Smooth muscle cell (in vitro differentiated cells): ENCODE results near the gene RILPL1. TPM values are rescaled to one million over a fixed set of nuclear protein-coding genes. Genes with fewer than 3 reads are reported as not detected.
A peak's percentile ranks its signal among the peaks of the same experiment; 100 is the strongest.
"Not testable (repeated sequence)": the region's sequence is repeated elsewhere in the genome, so short reads cannot be mapped to it uniquely, and the experiment has no call there.

ENCODE experiments used
- DNase-seq: peaks from one replicate; lab custom pipeline; 2025; ENCODE audit not compliant: unreplicated experiment; lab: John Stamatoyannopoulos, UW
- H2AFZ ChIP-seq: fragments of 200-600 bp; sonication (generic); 2 replicates; pipeline ENCODE4 v1.6.0; 2016; ENCODE audit warnings: antibody characterized with exemption, low read depth, mild to moderate bottlenecking
- H3F3A ChIP-seq: fragments of 200-600 bp; sonication (generic); 2 replicates; pipeline ENCODE4 v1.6.0; 2017; ENCODE audit warnings: antibody characterized with exemption, low read depth
- H3K27ac ChIP-seq: fragments of 200-600 bp; sonication (generic); 2 replicates; pipeline ENCODE4 v1.5.1; 2016; ENCODE audit warnings: low read depth, mild to moderate bottlenecking
- H3K27me3 ChIP-seq: fragments of 200-600 bp; sonication (generic); 2 replicates; pipeline ENCODE4 v1.6.1; 2016; ENCODE audit warnings: low read depth, mild to moderate bottlenecking
- H3K36me3 ChIP-seq: fragments of 200-600 bp; sonication (generic); 2 replicates; pipeline ENCODE4 v1.5.1; 2016; ENCODE audit warnings: low read depth
- H3K4me1 ChIP-seq: fragments of 200-600 bp; sonication (generic); 2 replicates; pipeline ENCODE4 v1.5.1; 2016; ENCODE audit warnings: low read depth
- H3K4me2 ChIP-seq: fragments of 200-600 bp; sonication (generic); 2 replicates; pipeline ENCODE4 v1.6.0; 2016; ENCODE audit warnings: mild to moderate bottlenecking
- H3K4me3 ChIP-seq: fragments of 200-600 bp; sonication (generic); 2 replicates; pipeline ENCODE4 v1.5.1; 2016; ENCODE audit warnings: mild to moderate bottlenecking
- H3K79me2 ChIP-seq: fragments of 200-600 bp; sonication (generic); 2 replicates; pipeline ENCODE4 v1.6.0; 2016; ENCODE audit warnings: low read depth, mild to moderate bottlenecking
- H3K9ac ChIP-seq: fragments of 200-600 bp; sonication (generic); 2 replicates; pipeline ENCODE4 v1.6.0; 2016; ENCODE audit warnings: low read depth
- H3K9me3 ChIP-seq: fragments of 200-600 bp; sonication (generic); replicated peaks from 2 replicates; pipeline ENCODE4 v1.5.1; 2016; ENCODE audit warnings: low read depth
- H4K20me1 ChIP-seq: fragments of 200-600 bp; sonication (generic); 2 replicates; pipeline ENCODE4 v1.6.0; 2016; ENCODE audit warnings: low read depth
- WGBS: methylation state at CpG from one replicate; pipeline ENCODE4 v1.1.7; 2016; ENCODE audit warnings: low lambda C conversion rate; 5-methylcytosine and 5-hydroxymethylcytosine counted together
- polyA plus RNA-seq: library from polyadenylated mRNA; unstranded; fragments of >200 nt; fragmentation: Nextera tagmentation; extraction: Ambion mirVana; gene quantifications from 2 replicates; pipeline ENCODE4 v1.2.1, GENCODE V29; 2016
- total RNA-seq: library from RNA; depleted of rRNA; stranded (reverse); fragments of >200 nt; gene quantifications from 2 replicates; pipeline ENCODE4 v1.2.3, GENCODE V29; 2014
- TF ChIP-seq, protein P1 (sequence below): fragments of 200-600 bp; sonication (generic); IDR thresholded peaks from 2 replicates; pipeline ENCODE4 v1.5.1; 2017; ENCODE audit warnings: borderline replicate concordance, mild to moderate bottlenecking, antibody characterized with exemption; ENCODE audit not compliant: insufficient read depth, poor library complexity, severe bottlenecking

Gene RILPL1
- total and polyA plus RNA-seq, 2 experiments from 2014 or later: 17.9 to 29.8 TPM

- H3K36me3 ChIP-seq: no peaks in the 10 kb centered on the region
- peaks cover 2% of the 10 kb centered on the region for H3K79me2 ChIP-seq
- H2AFZ ChIP-seq: no peak overlapping the region
- no peaks in the 10 kb centered on the region for H3F3A ChIP-seq
- no peak overlapping the region for H3K9ac ChIP-seq
- no peak for DNase-seq
- no peaks in the 10 kb centered on the region for H3K27me3 ChIP-seq
- peak overlapping the region; percentile 85 for H3K27ac ChIP-seq
- no peak overlapping the region for H3K4me3 ChIP-seq
- peaks cover 5% of the 10 kb centered on the region for H4K20me1 ChIP-seq
- no peak overlapping the region for H3K4me2 ChIP-seq
- WGBS: 98% methylated on average over 14 of the region's 14 CpGs
- no peaks in the 10 kb centered on the region for H3K4me1 ChIP-seq
- TF ChIP-seq, protein P1, sequence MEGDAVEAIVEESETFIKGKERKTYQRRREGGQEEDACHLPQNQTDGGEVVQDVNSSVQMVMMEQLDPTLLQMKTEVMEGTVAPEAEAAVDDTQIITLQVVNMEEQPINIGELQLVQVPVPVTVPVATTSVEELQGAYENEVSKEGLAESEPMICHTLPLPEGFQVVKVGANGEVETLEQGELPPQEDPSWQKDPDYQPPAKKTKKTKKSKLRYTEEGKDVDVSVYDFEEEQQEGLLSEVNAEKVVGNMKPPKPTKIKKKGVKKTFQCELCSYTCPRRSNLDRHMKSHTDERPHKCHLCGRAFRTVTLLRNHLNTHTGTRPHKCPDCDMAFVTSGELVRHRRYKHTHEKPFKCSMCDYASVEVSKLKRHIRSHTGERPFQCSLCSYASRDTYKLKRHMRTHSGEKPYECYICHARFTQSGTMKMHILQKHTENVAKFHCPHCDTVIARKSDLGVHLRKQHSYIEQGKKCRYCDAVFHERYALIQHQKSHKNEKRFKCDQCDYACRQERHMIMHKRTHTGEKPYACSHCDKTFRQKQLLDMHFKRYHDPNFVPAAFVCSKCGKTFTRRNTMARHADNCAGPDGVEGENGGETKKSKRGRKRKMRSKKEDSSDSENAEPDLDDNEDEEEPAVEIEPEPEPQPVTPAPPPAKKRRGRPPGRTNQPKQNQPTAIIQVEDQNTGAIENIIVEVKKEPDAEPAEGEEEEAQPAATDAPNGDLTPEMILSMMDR: no peak
- H3K9me3 ChIP-seq: no peaks in the 10 kb centered on the region
These were observed 12.7 kb downstream of the RILPL1 start for GRCh38 chr12:123520567-123521474.

DNA sequence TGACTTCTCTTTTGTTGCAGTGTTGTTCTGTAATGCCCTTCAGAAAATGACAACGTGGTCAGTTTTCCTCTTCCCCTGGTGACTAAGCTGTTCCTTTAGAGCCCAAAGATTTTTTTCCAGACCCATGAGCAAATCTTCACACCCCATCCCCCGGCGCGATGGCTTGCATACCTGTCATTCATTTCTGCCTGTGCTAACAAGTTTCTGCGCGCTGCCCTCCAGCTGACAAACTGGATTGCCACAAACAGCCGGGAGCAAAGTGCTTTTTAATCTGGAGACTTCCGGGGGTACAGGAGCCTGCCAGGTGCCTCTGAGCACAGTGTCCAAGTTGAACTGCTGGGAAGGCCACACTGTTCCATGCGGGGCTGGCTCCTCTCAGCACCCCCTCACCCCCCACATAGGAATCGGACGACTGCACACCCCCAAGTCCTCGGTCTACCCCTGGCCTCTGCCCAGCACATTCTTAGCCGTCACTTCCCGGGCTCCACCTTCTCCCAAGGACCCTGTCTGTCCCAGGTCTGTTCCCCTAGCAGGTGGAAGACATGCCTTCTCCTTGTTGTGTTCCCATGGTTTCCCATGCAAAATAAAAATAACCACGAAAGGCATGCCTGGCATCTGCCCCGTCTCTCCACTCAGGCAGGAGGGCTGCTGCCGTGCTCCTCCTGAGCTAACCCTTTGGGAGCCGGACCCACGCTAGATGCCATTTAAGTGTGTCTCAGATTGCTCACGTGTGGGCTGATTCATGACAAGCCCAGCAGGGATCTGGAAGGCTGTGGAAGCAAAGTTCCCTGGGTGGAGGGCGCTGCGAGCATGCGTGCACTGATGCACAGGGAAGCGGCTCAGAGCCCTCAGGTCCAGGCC is 14.1 kb downstream of the RILPL1 start:
- WGBS: 67% methylated on average over 24 of the region's 24 CpGs
- H3K27ac ChIP-seq: peak overlapping the region; percentile 85
- DNase-seq: no peak
- no peaks in the 10 kb centered on the region for H3K4me1 ChIP-seq
- H4K20me1 ChIP-seq: peaks cover 2% of the 10 kb centered on the region
- no peak overlapping the region for H2AFZ ChIP-seq
- no peaks in the 10 kb centered on the region for H3K36me3 ChIP-seq
- H3K4me3 ChIP-seq: no peak overlapping the region
- H3F3A ChIP-seq: no peaks in the 10 kb centered on the region
- no peaks in the 10 kb centered on the region for H3K27me3 ChIP-seq
- no peak overlapping the region for H3K4me2 ChIP-seq
- peak overlapping the region; percentile 89 for H3K9ac ChIP-seq
- TF ChIP-seq, protein P1: no peak
- no peaks in the 10 kb centered on the region for H3K9me3 ChIP-seq
- H3K79me2 ChIP-seq: no peaks in the 10 kb centered on the region

DNA sequence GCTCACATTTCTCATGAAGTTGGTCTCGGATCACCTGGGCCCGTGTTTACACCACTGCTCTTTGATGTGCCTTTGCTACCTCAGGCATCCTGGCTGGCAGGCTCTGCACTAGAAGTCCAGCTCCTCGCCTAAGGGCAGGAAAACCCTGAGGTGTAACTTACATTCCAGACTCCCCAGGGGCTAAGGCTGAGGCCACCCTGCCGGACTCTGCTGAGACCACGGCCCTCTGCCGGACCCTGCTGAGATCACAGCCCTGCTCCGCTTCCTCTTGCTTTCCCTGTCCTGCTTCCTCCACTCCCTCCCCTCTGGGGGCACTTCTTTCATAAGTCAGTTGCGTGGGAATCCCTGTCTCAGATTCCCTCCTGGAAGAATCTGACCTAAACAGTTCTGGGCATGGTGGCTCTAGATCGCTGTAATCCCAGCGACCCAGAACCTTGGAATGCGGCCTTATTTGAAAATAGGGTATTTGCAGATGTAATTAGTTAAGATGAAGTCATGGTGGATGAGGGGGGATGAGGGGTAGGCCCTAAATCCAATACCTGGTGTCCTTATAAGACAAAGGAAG is 17.2 kb downstream of the RILPL1 start:
- Histone ChIP-seq H3K9ac (no peak overlapping the region), H3K4me2 (no peak overlapping the region), H3K4me3 (no peak overlapping the region), H4K20me1 (no peaks in the 10 kb centered on the region), H2AFZ (no peak overlapping the region), H3K4me1 (no peaks in the 10 kb centered on the region), H3F3A (no peaks in the 10 kb centered on the region), H3K36me3 (no peaks in the 10 kb centered on the region), H3K27me3 (no peaks in the 10 kb centered on the region), H3K27ac (no peak overlapping the region), H3K79me2 (no peaks in the 10 kb centered on the region), H3K9me3 (no peaks in the 10 kb centered on the region)
- 72% methylated on average over 11 of the region's 11 CpGs for WGBS
- DNase-seq: no peak
- TF ChIP-seq, protein P1: no peak

GRCh38 chr12:123514582-123515221 is 18.8 kb downstream of the RILPL1 start:
- not testable (repeated sequence) for H3K4me1 ChIP-seq, H3K79me2 ChIP-seq, H3K9ac ChIP-seq, H3F3A ChIP-seq, H3K27ac ChIP-seq, H3K4me2 ChIP-seq, DNase-seq, H3K9me3 ChIP-seq, H3K4me3 ChIP-seq, H3K36me3 ChIP-seq, H3K27me3 ChIP-seq, H4K20me1 ChIP-seq, H2AFZ ChIP-seq
- 96% methylated on average over 1 of the region's 1 CpG for WGBS
